Endothelial cell (in vitro differentiated cells): Measurements from ENCODE around the gene KDM5A. TPM values are rescaled to one million over a fixed set of nuclear protein-coding genes. Genes with fewer than 3 reads are reported as not detected.
A peak's percentile ranks its signal among the peaks of the same experiment; 100 is the strongest.

ENCODE experiments used
- DNase-seq: peaks from one replicate; pipeline ENCODE4 v3.0.0; 2021; ENCODE audit warnings: low spot score
- H3K27ac Mint-ChIP-seq: one replicate; pipeline ENCODE4 v1.8.0; 2021; ENCODE audit warnings: mixed read lengths, inconsistent platforms; ENCODE audit not compliant: unreplicated experiment
- H3K27me3 Mint-ChIP-seq: one replicate; pipeline ENCODE4 v1.8.0; 2021; ENCODE audit warnings: mild to moderate bottlenecking, moderate library complexity, mixed read lengths, inconsistent platforms; ENCODE audit not compliant: unreplicated experiment
- H3K36me3 Mint-ChIP-seq: one replicate; pipeline ENCODE4 v1.8.0; 2021; ENCODE audit warnings: mild to moderate bottlenecking, low read depth, mixed read lengths, inconsistent platforms; ENCODE audit not compliant: unreplicated experiment
- H3K4me1 Mint-ChIP-seq: one replicate; pipeline ENCODE4 v1.8.0; 2021; ENCODE audit warnings: mild to moderate bottlenecking, mixed read lengths, inconsistent platforms; ENCODE audit not compliant: unreplicated experiment
- H3K4me3 Mint-ChIP-seq: one replicate; pipeline ENCODE4 v1.8.0; 2021; ENCODE audit warnings: mild to moderate bottlenecking, mixed read lengths, inconsistent platforms; ENCODE audit not compliant: unreplicated experiment
- H3K9me3 Mint-ChIP-seq: one replicate; pipeline ENCODE4 v1.8.0; 2021; ENCODE audit warnings: mixed read lengths, inconsistent platforms; ENCODE audit not compliant: unreplicated experiment
- CTCF ChIP-seq: fragments of 200-600 bp; sonication (generic); IDR thresholded peaks from one replicate; pipeline ENCODE4 v1.5.0; 2021; ENCODE audit warnings: antibody characterized with exemption; ENCODE audit not compliant: unreplicated experiment
- total RNA-seq: library from RNA; stranded (reverse); fragmentation: NEBNext Ultra II Directional; extraction: Animal tissue kit (Norgen Biotek cat#: 25700); gene quantifications from one replicate; pipeline ENCODE4 v1.2.1, GENCODE V29; 2021; ENCODE audit not compliant: unreplicated experiment

Gene KDM5A
- total RNA-seq, 1 donor from 2014 or later: 86.3 TPM

GRCh38 chr12:252636-253035 is 136.5 kb downstream of the KDM5A start:
- Mint-ChIP-seq H3K4me3 (no peak overlapping the region), H3K9me3 (no peaks in the 10 kb centered on the region), H3K27ac (peak overlapping the region; percentile 28), H3K36me3 (no peaks in the 10 kb centered on the region), H3K4me1 (peaks cover 27% of the 10 kb centered on the region), H3K27me3 (peaks cover 2% of the 10 kb centered on the region)
- DNase-seq: no peak
- TF ChIP-seq CTCF: no peak

GRCh38 chr12:247271-247670 is 141.8 kb downstream of the KDM5A start:
- no peak overlapping the region for H3K27ac Mint-ChIP-seq
- DNase-seq: no peak
- H3K36me3 Mint-ChIP-seq: no peaks in the 10 kb centered on the region
- H3K4me1 Mint-ChIP-seq: peaks cover 3% of the 10 kb centered on the region
- no peak overlapping the region for H3K4me3 Mint-ChIP-seq
- no peak for TF ChIP-seq CTCF
- no peaks in the 10 kb centered on the region for H3K27me3 Mint-ChIP-seq
- no peaks in the 10 kb centered on the region for H3K9me3 Mint-ChIP-seq

GRCh38 chr12:243381-243780 is 145.7 kb downstream of the KDM5A start:
- Mint-ChIP-seq H3K27ac (no peak overlapping the region), H3K4me3 (no peak overlapping the region), H3K36me3 (peaks cover 3% of the 10 kb centered on the region), H3K9me3 (no peaks in the 10 kb centered on the region), H3K27me3 (no peaks in the 10 kb centered on the region), H3K4me1 (no peaks in the 10 kb centered on the region)
- DNase-seq: no peak
- TF ChIP-seq CTCF: no peak

GRCh38 chr12:242496-242895 is 146.6 kb downstream of the KDM5A start:
- Mint-ChIP-seq H3K36me3 (peaks cover 8% of the 10 kb centered on the region), H3K4me1 (no peaks in the 10 kb centered on the region), H3K9me3 (peaks cover 5% of the 10 kb centered on the region), H3K27ac (no peak overlapping the region), H3K4me3 (no peak overlapping the region), H3K27me3 (no peaks in the 10 kb centered on the region)
- no peak for DNase-seq
- TF ChIP-seq CTCF: no peak

- H3K36me3 Mint-ChIP-seq: peaks cover 13% of the 10 kb centered on the region
Observed at GRCh38 chr12:241266-241665, 147.9 kb downstream of the KDM5A start.

More at GRCh38 chr12:241266-241665, 147.9 kb downstream of the KDM5A start:
- H3K9me3 Mint-ChIP-seq: peaks cover 7% of the 10 kb centered on the region
- H3K27me3 Mint-ChIP-seq: peaks cover 2% of the 10 kb centered on the region
- no peak overlapping the region for H3K4me3 Mint-ChIP-seq
- no peak overlapping the region for H3K27ac Mint-ChIP-seq
- no peak for DNase-seq
- H3K4me1 Mint-ChIP-seq: no peaks in the 10 kb centered on the region
- TF ChIP-seq CTCF: no peak
